ENCODE results near the gene HOATZ. TPM values are rescaled to one million over a fixed set of nuclear protein-coding genes. Genes with fewer than 3 reads are reported as not detected.
A peak's percentile ranks its signal among the peaks of the same experiment; 100 is the strongest.

Gene HOATZ
- total RNA-seq, 1 experiment from 2014 or later = not detected

- DNase-seq (ENCODE audit: low read depth) = no peak
These were observed 63.2 kb downstream of the HOATZ start for GRCh38 chr11:111577821-111578220.

- DNase-seq (ENCODE audit: low read depth) = no peak
These were observed 66.8 kb downstream of the HOATZ start for GRCh38 chr11:111581341-111581740.

GRCh38 chr11:111582163-111582562 is 67.6 kb downstream of the HOATZ start:
- DNase-seq (ENCODE audit: low read depth) = no peak

- DNase-seq (ENCODE audit: low read depth) = no peak
These were observed 68.3 kb downstream of the HOATZ start for GRCh38 chr11:111582881-111583280.

GRCh38 chr11:111585371-111585770 is 70.8 kb downstream of the HOATZ start:
- DNase-seq (ENCODE audit: low read depth) = peak; percentile 80

GRCh38 chr11:111586388-111586831 is 71.8 kb downstream of the HOATZ start:
- peak; percentile 64 for DNase-seq (ENCODE audit: low read depth)

Other genes with a start within 250 kb of the HOATZ start
- gene POU2AF3, start 216.2 kb upstream of the HOATZ start, total RNA-seq (2014; rRNA removed; shearing (Covaris generic)) = not detected in 2 replicates
- not detected in 2 replicates for gene POU2AF1, start 135.5 kb upstream of the HOATZ start, total RNA-seq (2014; rRNA removed; shearing (Covaris generic))
- not detected in 2 replicates for gene BTG4, start 2.4 kb upstream of the HOATZ start, total RNA-seq (2014; rRNA removed; shearing (Covaris generic))
- 108 and 113 TPM in 2 replicates for gene LAYN, start 25.9 kb downstream of the HOATZ start, total RNA-seq (2014; rRNA removed; shearing (Covaris generic))
- 8.4 and 19.4 TPM in 2 replicates for gene SIK2, start 87.7 kb downstream of the HOATZ start, total RNA-seq (2014; rRNA removed; shearing (Covaris generic))